CD1c-positive myeloid dendritic cell (primary cell): ENCODE data around the gene SBF1.
"Not testable (repeated sequence)": the region's sequence is repeated elsewhere in the genome, so short reads cannot be mapped to it uniquely, and the experiment has no call there.

Experiments
- DNase-seq: peaks from one replicate; pipeline ENCODE4 v3.0.0-alpha.2; 2016; ENCODE audit errors: extremely low spot score

Gene SBF1

DNA sequence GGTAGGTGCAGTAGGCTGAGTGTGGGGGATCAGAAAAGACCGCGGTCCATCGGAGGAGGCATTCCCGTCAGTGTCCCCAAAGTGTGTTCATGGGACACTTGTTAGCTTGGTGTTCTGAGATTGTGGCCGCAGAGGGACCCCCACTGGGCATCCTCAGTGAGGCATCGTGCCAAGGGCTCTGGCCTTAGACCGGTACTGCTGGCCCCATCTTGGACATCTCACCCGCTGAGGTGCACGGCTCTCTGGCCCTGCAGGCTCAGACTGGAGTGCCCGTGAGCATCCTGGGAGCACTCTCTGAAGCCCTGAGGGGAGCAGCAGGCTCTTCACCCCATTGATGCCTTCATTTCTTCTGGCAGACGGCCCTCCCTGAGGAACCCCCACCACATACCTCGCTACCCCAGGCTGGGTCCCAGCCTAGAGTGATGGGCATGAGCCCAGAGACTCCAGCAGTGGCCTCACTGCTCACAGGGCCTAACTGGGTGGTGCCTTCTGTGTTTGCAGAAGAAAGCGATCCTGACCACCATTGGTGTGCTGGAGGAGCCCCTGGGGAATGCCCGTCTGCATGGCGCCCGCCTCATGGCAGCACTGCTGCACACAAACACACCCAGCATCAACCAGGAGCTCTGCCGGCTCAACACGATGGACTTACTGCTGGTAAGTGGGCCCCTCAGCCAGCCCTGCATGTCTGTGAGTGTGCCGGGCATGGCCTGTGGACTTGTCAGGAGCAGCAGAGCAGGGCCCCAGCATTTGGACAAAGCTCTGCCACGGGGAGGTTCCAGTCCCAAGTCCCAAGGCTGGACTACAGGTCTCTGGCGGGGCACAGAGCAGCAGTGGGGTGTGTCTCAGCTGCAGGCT lies 51.6 kb downstream of the SBF1 start:
- DNase-seq: no peak

DNA sequence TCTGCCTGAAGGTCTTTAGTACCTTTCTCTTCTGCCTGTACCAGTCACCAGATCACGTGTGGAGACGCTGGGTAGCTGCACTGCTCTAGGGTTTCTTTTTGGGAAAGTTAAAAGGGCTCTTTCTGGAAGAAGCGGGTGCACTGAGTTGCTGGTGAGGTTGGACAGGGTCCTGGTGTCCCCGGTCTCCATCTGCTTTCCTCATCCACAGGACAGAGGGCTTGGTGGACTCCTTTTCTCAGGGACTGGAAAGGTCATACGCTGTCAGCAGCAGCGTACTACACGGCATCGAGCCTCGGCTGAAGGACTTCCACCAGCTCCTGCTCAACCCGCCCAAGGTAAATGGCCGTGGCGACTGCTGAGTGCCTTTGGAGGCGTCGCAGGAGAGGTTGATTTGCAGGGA lies 52.8 kb downstream of the SBF1 start:
- no peak for DNase-seq

DNA sequence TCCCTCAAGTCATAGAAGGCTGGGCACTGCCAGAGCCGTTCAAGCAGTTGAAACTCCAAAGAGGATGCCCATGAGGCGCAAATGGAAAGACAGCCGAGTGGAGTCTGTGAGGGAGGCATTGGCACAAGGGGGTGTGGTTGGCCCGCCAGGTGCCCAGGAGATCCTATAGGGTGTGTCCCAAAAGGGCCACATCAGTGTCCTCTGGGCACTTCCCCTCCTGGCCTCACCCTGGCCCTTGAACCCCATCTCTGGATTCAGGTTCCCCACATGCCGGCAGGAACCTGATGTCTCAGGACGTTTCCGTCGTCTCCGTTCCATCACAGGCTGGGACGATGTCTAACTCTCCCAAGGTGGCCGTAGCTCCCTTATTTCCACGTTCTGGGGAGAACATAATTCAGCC lies 54.3 kb downstream of the SBF1 start:
- no peak for DNase-seq

DNA sequence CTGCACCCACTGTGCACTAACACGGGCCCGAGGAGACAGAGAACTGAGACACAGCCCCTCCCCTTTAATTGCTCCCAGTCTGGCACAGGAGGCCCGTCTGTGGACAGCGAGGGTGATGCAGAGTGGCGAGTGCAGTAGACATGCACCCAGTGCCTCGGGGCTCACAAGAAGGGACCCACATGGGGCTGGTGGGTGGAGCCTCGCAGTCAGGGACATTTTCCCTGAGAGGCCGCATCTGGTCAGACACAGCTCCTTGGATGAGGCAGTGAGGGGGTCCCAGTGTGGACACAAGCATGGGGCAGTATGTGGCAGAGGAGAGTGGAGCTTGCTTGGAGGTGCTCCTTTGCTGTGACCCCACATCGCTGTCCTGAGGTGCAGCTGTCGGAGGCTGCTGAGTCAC lies 54.8 kb downstream of the SBF1 start:
- DNase-seq: no peak

DNA sequence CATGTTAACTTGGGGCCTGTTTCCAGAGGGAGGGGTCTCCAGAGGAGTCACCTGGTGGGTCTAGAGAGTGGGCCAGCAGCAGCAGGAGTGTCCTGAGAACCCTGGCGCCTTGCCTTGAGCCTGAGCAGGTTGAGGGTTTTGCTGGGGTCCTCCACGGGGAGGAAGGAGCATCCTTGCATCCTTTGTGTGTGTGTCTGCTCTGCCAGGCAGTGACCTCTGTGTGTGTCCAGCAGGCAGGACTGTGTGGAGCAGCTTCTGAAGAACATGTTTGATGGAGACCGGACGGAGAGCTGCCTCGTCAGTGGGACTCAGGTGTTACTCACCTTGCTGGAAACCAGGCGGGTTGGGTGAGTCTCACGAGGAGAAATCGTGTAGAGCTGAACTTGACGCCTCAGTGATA lies 55.7 kb downstream of the SBF1 start:
- DNase-seq: no peak

DNA sequence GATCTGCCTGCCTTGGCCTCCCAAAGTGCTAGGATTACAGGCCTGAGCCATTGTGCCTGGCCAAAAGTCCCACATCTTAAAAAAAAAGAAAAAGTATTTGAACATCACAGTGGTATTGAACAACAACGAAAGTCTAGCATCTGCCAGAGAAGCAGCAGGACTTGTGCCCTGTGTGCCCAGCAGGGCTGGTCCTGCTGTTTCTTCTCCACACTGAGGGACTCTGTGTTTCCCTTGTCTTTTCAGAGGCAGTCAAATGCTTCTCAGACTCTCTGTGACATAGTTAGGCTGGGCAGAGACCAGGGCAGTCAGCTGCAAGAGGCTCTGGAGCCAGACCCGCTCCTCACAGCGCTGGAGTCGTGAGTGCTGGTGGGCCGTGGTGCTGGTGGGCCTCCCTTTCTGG lies 56.2 kb downstream of the SBF1 start:
- no peak for DNase-seq

DNA sequence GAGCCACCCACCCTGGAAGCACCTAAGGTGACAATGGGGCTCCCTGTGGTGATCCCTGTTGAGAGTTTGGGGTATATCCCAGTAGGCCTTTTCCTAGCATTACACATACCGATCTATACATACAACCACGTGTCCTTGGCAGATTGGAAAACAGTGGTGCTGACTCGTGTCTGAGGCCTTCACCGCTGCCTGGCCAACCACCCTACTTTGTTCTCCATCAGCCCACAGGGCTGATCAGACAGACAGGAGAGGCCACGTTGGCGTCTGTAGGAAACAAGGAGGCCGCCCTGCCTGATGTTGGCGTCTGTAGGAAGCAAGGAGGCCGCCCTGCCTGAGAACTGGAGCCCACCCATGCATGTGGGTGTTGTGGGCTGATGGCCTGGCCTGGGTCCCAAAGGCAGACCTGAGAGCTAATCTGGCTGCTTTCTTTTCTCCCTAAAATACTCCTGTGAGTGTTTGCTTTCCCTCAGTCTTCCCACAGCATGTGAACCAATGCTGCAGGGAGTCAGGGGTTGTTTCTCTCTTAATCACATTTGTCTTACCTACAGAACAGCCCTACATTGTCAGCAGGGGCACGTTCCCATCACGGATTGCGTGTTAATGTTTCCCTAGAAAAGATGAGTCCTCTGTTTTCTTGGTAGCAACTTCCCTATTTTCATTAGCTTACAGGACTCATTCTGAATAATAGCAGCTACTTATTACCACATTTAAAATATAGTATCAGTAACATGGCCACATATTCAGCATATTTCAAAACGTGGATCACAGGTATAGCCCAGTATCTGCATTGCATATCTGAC lies 57.2 kb downstream of the SBF1 start:
- peak; percentile 85 for DNase-seq

DNA sequence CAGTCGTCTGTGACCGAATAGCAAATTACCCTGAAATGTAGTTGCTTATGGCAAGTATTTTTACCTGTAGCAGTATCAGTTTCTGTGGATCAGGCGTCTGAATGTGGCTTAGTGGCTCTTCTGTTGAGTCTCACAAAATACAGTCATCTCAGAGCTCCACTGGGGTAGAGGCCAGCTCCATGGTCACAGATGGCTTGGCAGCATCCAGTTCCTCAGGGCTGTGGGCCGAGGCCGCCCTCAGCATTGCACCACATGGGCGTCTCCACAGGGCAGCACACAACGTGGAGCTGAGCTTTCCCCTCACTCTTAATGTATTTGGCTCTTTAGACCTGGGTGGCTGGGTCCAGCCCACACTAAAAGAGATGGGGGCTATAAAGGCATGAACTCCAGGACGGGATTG lies 57.8 kb downstream of the SBF1 start:
- DNase-seq: peak; percentile 41

DNA sequence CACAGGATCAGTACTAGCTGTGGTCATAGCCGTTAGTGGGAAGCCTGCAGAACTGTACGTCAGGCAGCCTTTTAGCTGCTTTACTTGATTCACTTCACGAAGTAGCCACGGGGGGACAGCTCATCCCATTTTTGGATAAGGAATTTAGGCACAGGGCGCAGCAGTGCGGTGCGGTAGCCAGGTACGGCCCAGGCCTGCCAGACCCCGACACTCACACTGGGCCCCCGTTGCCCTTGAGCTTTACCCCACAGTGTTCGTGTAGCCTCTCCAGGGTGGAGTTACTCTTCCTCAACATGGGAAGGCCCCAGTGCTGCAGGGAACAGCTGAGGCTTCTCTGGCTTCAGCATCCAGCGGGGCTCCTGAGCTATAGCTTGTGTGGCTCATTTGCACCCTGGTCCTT lies 59.4 kb downstream of the SBF1 start:
- DNase-seq: no peak

DNA sequence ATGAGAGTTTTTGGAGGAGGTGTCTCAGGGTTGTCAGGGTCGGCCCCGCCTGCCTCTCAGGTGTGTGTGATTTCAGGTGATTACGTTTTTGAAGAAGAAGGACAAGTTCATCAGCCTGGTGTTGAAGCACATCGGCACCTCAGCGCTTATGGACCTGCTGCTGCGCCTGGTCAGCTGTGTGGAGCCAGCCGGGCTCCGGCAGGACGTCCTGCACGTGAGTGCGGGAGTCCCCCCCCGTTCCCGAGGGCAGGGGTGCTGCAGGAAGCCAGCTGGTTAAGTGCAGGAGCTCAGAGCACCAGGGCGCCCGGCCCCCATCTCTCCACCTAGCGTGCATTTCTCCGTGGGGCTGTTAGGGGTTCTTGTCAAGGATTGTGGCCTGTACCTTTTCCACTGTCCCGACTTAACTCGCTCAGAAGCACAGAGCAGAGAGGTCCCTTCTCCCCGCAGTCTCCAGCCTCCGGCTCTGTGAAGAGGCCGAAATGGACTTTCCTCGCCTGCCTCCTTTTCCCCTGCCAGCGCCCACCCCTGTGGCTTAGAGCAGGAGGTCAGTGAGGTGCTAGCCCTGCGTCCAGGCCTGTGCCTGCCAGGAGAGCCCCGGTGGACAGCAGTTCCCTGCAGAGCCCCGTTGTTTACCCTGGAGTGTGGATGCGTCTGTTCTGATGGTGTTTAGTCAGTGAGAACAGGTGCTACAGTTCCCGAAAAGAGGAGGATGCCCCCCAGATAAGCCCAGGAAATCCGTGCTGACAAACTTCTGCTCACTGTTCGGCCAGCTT lies 60.2 kb downstream of the SBF1 start:
- no peak for DNase-seq

DNA sequence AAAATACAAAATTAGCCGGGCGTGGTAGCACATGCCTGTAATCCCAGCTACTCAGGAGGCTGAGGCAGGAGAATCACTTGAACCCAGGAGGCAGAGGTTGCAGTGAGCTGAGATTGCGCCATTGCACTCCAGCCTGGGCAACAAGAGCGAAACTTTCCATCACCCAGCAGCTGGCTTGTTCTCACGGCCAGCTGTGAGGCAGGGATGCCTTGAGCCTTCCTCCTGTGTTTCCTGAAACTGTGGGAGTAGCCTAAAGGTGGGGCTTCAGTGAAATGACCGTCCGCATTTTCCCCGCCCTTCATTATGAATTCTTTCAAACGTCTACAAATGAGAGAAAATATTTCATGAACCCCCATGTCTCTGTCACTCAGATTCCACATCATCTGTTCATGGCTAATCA lies 65.9 kb downstream of the SBF1 start:
- DNase-seq: not testable (repeated sequence)

DNA sequence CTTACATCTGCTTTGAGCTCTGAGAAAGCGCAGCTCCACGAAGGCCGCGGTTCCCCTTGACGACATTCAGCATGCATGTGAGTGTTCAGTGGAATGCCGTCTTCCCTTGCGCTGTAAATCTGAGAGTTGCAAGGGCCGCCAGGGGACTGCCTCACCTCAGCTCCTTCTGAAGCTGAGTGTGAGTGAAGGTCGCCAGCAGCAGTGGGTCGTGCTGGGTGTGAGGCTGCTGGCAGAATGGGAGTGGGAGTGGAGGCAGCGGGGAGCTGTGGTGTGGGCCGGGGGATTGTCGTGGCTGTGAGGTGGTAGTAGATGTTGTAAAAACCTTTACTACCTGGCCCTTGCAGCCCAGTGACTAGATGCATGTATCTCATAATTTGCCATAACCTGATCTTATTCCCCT lies 66.5 kb downstream of the SBF1 start:
- no peak for DNase-seq

DNA sequence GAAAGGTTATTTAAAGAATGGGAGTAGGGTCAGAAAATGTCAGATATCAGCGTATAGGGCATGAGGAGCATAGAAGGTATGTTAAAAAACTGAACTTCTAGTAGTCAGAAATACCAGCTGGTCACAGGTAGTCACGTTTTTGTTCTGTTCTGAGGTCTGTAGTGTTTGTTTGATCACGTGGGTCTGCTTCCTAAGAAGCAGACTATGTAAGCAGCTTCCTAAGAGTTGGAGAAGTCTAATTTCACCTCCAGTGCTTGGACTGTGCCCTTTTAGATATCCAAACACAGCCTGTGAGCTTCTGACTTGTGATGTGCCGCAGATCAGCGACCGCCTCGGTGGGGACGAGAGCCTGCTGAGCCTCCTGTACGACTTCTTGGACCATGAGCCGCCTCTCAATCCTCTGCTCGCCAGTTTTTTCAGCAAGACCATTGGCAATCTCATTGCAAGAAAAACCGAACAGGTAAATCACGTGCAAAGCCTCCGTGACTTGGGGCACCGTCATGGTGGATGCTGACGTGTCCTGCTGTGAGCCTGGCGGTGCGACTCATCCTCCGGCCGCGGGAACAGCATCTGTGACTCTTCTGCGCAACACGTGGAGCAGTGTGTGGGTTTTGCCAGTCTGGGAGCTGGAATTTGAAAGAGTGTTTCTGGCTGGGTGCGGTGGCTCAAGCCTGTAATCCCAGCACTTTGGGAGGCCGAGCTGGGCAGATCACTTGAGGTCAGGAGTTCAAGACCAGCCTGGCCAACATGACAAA lies 68.2 kb downstream of the SBF1 start:
- DNase-seq: no peak

DNA sequence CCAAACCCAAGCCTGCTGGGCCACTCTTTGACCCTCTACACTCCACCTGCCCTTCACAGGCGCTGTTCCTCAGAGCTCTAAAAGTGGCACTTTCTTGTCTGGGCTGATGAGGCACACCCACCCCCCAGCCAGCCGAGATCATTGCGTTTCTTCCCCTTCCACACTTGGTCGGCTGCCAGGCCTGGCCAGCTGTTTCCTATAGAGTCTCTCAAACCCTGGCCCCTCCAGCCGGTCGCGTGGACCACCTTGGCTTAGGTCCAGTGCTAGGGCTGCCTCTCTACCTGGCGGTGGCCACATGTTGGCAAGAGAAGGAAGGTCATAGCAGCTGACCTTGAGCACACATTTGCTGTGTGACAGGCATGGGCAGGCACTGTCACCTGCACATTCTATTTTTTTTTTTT lies 71.1 kb downstream of the SBF1 start:
- DNase-seq: peak; percentile 69

DNA sequence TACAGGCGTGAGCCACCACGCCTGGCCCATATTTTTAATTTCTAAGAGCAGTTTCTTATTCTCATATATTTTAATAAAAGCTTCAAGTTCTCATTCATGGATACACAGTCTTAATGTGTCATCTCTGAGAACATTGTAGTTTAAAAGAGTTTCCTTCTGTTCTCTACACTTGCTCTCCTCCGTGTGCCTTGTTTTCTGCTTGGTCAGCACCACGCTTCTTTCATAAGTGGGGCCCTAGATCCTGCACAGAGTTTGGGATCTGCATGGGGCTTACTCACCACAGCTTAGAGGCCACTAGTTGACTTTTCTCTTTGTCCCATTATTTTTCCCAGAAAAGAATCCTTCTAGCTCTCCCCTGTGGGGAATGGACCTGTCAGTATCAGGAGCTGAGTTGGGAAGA lies 72.9 kb downstream of the SBF1 start:
- no peak for DNase-seq

DNA sequence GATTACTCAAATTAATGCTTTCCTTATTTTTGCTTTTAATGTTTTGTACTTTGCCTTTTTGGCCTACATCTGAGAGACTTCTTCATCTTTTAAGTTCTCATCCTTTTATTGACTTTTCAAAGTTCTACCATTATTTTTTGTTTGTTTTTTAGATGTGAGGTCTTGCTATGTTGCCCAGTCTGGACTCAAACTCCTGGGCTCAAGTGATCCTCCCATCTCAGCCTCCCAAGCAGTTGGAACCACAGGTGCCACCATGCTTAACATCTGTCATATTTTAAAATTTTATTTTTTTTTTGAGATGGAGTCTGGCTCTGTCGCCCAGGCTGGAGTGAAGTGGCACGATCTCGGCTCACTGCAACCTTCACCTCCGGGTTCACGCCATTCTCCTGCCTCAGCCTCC lies 73.9 kb downstream of the SBF1 start:
- no peak for DNase-seq

DNA sequence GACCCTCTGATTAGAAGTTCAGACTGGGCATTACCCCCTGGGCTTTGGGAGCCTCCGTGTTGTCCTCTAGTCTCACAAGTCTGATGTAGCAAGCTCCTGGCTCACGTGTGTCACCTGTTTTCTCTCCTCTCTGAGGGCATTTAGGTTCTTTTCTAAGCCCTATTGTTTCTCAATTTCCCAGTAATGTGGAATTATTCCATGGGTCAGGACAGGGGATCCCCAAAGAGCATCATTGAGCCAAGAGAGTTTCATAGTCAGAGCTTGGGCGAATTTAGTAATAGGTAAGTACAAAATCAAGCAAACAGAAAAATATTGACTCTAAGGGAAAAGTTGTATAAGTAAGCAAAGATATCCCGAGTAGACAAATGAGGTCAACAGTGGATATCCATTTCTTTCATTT lies 74.4 kb downstream of the SBF1 start:
- DNase-seq: no peak

DNA sequence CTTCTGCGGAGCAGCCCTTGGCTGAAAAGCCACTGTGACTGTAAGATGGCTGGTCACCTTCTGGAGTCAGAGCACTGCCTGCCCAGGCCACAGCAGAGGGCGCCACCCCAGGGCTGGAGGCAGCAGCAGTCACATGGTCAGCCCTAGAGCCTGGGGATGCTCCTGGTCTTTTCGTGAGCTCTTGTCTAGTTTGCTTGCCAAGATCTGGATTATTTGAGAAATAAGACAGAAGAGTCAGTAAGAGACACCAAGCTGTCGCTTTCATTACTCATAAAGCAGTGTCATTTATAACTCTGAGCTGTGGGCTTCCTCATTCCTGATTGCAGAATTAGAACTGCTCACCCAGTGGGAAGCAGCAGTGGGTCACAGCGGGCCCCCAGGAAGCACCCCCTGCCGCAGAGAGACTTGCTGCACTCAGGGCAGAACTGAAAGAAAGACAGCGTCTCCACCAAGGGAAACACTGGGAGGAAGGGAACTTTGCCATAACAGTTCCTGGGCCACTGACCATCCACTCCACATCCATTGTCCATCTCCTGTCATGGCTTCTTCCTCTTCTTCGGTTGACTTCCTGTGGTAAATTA lies 75.0 kb downstream of the SBF1 start:
- DNase-seq: peak; percentile 91

DNA sequence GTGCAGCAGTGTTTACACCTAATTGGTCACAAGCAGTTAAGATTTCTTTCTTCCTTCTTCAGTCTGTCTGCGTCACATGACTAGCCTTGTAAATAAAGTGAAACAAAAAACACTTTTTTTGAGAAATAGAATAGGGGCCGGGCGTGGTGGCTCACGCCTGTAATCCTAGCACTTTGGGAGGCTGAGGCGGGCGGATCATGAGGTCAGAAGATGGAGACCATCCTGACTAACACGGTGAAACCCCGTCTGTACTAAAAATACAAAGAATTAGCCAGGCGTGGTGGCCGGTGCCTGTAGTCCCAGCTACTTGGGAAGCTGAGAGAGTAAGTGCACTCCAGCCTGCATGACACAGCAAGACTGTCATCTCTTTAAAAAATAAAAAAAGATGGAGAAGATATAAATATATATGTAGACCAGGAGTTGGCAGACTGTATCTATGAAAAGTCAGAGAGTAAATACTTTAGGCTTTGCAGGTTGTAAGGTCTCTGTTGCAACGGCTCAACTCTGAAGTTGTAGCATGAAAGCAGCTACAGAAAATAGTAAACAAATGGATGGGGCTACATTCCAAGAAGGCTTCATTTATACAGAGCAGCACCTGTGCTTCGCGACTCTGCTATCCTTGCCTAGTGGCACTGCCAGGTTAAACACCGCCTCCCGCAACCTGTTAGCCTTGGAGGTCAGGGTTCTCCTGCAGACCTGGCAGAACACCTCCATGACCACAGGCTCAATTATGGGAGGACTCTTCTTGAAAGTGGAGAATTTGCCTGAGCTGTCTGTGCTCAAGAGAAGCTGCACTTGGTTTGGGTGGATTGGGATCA lies 75.8 kb downstream of the SBF1 start:
- DNase-seq: peak; percentile 35

DNA sequence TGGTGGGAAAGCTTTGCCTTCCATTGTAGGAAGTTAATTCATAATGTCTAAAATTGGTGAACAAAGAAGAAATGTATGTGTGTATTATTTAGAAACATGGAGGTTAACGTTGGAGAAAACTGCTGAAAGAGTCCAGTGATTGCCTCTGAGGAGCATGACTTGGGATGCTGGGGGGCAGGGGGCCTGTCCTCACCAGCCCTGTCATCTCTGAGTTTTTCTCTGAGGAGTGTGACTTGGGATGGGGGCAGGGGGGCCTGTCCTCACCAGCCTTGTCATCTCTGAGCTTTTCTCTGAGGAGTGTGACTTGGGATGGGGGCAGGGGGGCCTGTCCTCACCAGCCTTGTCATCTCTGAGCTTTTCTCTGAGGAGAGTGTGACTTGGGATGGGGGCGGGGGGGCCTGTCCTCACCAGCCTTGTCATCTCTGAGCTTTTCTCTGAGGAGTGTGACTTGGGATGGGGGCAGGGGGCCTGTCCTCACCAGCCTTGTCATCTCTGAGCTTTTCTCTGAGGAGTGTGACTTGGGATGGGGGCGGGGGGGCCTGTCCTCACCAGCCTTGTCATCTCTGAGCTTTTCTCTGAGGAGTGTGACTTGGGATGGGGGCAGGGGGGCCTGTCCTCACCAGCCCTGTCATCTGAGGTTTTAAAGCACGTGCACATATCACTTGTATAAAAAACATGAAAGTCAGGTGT lies 77.3 kb downstream of the SBF1 start:
- DNase-seq: not testable (repeated sequence)
